H54 (cell line): Measurements from ENCODE around the gene PSMA1.
"Not testable (repeated sequence)": the region's sequence is repeated elsewhere in the genome, so short reads cannot be mapped to it uniquely, and the experiment has no call there.

Experiments used
- DNase-seq: peaks from one replicate; pipeline ENCODE4 v3.0.0; 2011; ENCODE audit warnings: low spot score, mixed read lengths; ENCODE audit not compliant: insufficient read length
- FAIRE-seq: peaks from 3 replicates; lab custom pipeline; 2011; peaks lifted over from hg19 to GRCh38; lab: Jason Lieb, UNC
- POLR2A ChIP-seq: IDR thresholded peaks from 2 replicates; pipeline ENCODE4 v1.6.1; 2011; ENCODE audit warnings: low read depth, mild to moderate bottlenecking, low read length

Gene PSMA1

GRCh38 chr11:14542324-14542723 is 22.1 kb upstream of the PSMA1 start:
- FAIRE-seq (no peak), DNase-seq (no peak)
- no peak for TF ChIP-seq POLR2A

DNA sequence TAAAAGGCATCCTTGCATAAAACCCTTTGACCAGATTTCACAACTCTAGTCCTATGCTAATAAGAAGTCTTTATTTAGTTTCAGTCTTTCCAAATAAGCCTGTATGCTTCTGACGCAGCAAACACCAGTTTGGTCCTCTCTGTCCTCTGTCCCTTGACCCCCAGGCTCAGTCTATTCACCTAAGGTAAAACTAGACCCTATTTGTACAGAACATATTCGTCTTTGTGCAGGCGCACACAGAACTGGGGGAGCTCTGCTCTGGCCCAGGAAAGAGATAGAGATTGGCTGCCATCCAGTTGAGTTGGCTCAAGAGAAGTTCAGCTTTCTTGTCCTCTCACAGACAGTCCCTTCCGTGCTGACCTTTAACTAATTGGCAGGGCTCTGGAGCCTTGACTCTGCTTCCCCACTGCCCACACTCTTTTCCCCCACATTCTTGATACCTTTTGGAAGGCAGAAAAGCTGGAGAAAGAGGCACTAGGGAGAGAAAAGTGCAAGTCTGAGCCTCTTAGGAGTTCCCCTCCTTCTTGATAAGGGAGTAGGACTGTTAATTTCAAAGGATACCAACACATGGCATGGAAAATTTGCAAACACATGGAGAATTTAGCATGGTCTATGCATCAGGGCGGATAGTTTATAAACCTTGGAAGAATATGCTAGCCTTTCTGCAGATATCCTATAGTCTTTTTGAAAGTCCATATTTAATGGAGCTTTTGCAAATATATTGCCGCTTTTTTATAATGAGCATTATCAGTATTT is 21.2 kb upstream of the PSMA1 start:
- no peak for TF ChIP-seq POLR2A
- DNase-seq (no peak), FAIRE-seq (no peak)

- FAIRE-seq (no peak), DNase-seq (no peak)
- no peak for TF ChIP-seq POLR2A
Measured at GRCh38 chr11:14539982-14540421, 19.8 kb upstream of the PSMA1 start.

DNA sequence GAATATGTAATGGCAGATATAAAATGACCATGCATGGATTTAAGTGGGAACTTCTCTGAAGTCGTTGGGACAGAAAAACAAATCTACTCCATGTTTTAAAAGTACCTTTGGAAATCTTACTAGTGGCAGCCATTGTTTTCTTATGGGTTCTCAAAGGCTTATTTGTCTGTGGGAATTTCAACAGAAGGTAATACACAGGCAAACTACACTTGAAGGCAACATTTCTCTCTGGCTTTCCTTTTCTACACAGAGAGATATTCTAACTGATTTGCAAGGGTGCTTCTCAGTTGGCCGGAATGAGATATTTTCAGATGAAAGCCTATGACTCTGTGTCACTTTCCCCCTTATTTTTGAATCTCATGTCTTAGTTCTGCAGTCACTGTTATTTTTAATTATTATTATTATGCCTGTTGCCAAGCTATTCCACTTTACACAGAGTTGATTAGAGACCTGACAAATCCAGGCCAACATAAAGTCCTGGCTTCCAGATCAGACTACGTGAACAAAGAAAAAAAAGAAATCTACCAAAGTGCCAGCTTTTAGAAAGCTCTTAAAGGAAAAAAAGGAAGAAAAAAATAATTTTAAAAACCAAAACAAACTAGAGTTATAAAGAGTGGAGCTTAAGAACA is 18.9 kb upstream of the PSMA1 start:
- DNase-seq (no peak), FAIRE-seq (no peak)
- no peak for TF ChIP-seq POLR2A

DNA sequence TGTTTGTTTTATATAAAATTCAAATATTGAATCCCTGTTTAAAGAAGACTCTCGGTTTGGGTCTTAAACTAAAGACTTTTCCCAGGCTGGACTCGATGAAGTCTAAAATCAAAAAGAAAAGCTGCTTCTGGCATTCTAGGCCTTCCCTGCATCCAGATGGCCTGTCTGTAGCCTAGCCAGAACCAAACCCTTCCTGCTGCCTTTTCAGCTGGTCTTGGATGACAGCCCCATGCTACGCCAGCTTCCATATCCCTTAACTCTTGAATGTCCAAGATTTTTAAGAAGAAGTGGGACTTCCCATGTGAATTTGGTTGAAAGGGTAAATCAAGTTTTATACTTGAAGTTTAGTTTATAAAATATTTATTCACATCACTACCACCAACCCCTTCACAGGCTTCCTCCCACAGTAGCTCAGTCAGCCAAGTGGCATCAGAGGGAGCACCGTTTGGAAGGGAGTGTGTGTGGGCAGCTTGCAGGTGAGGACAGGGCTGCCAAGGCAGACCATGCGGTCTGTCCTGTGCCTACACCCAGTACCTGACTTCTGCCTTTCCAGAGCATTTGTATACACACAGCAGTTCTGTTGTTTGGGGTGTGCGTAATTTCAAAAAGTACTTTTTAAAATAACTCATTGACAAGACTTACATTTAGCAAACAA is 18.2 kb upstream of the PSMA1 start:
- no peak for TF ChIP-seq POLR2A
- no peak for FAIRE-seq

GRCh38 chr11:14537134-14537599 is 17.0 kb upstream of the PSMA1 start:
- no peak for DNase-seq
- FAIRE-seq = no peak
- no peak for TF ChIP-seq POLR2A

More for the DNA sequence above, 18.2 kb upstream of the PSMA1 start:
- no peak for DNase-seq

DNA sequence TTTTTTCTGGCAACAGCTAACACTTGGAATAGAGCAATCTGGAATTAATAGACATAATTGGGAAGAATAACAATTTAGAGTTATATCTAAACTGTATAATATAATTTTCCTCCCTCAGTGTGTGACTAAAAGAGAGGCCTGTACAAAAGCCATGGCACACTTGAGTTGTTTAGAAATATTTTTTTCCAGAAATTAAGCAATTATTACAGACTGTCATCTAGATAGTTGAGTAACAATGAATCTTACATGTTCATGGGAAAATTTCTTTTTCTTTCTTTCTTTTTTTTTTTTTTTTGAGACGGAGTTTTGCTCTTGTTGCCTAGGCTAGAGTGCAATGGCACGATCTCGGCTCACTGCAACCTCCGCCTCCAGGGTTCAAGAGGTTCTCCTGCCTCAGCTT is 15.0 kb upstream of the PSMA1 start:
- FAIRE-seq, DNase-seq: not testable (repeated sequence)

- DNase-seq (no peak), FAIRE-seq (no peak)
- TF ChIP-seq POLR2A = no peak
Measured at GRCh38 chr11:14529951-14530350, 9.8 kb upstream of the PSMA1 start.

- TF ChIP-seq POLR2A = no peak
- FAIRE-seq (no peak), DNase-seq (no peak)
Measured at GRCh38 chr11:14529321-14529720, 9.1 kb upstream of the PSMA1 start.

DNA sequence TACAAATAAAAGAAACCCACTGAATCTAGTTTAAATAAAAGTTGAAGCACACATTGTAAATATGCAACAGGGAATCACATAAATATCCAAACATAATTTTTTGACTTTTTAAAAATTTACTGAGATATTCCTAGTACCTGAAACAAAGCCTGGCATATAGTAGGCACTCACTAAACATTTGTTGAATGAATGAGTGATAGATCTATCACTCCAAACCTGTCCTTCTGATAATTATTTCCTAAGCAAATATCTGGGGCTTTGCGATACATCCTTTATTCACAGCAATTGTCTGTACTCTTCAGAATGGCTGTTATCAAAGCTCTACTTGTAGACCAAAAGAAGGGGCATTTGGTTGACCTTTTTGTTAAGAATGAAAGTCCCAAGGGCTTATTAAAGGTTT is 2.6 kb upstream of the PSMA1 start:
- FAIRE-seq (no peak), DNase-seq (no peak)
- TF ChIP-seq POLR2A = no peak

- DNase-seq = no peak
- no peak for TF ChIP-seq POLR2A
- no peak for FAIRE-seq
Measured at GRCh38 chr11:14522245-14522644, 2.1 kb upstream of the PSMA1 start.

- FAIRE-seq (no peak), DNase-seq (no peak)
- TF ChIP-seq POLR2A = no peak
Measured at GRCh38 chr11:14520747-14521151, 563 bp upstream of the PSMA1 start.

- peak; percentile 52 for FAIRE-seq
Measured at GRCh38 chr11:14519597-14519916, 629 bp downstream of the PSMA1 start.

DNA sequence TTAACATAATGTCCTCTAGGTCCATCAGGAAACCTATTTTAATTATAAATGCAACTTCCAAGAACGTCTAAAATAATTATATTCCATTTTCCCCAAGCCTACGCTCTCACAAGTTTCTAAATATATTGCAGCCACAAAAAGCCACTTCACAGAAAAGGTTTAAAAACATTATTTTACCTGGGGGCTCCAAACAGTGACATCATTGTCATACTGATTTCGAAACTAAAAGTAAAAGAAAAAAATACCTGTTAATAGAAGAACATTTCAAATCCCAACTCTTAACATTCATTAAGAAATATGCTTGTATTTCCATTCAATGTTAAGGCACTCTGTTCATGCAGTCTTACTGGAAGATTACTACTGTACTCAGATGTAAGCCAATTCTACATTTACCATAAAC is 1.4 kb downstream of the PSMA1 start:
- no peak for DNase-seq
- peak; percentile 70 for FAIRE-seq
- TF ChIP-seq POLR2A = no peak

More at GRCh38 chr11:14519597-14519916, 629 bp downstream of the PSMA1 start:
- DNase-seq = no peak
- no peak for TF ChIP-seq POLR2A

- no peak for FAIRE-seq
- DNase-seq = no peak
- TF ChIP-seq POLR2A = no peak
Measured at GRCh38 chr11:14513800-14514199, 6.4 kb downstream of the PSMA1 start.
